Ecto neural progenitor cell (in vitro differentiated cells): ENCODE results near the gene OR1J4.
"Not testable (repeated sequence)": the region's sequence is repeated elsewhere in the genome, so short reads cannot be mapped to it uniquely, and the experiment has no call there.

Experiments
- DNase-seq: peaks from one replicate; pipeline ENCODE4 v3.0.0-alpha.2; 2018; ENCODE audit warnings: low spot score

The OR1J4 gene, protein sequence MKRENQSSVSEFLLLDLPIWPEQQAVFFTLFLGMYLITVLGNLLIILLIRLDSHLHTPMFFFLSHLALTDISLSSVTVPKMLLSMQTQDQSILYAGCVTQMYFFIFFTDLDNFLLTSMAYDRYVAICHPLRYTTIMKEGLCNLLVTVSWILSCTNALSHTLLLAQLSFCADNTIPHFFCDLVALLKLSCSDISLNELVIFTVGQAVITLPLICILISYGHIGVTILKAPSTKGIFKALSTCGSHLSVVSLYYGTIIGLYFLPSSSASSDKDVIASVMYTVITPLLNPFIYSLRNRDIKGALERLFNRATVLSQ

DNA sequence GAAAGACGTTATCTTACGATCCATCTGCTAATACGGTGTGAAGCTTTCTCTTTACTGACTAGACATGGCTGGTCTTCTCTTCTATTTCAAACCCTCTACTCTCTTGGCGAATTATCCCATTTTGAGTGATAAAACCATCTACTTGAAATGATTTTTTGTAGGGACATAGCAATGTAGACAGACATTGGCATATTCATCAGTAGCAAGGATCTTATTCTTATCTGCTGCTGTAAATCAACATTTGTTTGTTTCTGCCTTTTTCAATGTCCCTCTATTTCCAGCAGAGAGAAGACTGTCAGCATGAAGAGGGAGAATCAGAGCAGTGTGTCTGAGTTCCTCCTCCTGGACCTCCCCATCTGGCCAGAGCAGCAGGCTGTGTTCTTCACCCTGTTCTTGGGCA lies at the start of gene OR1J4:
Gene OR1J4 (plus strand): TSS at position 301 of the 400 bp plus-strand sequence. CDS start 0 bp downstream, at position 301.
- no peak for DNase-seq

DNA sequence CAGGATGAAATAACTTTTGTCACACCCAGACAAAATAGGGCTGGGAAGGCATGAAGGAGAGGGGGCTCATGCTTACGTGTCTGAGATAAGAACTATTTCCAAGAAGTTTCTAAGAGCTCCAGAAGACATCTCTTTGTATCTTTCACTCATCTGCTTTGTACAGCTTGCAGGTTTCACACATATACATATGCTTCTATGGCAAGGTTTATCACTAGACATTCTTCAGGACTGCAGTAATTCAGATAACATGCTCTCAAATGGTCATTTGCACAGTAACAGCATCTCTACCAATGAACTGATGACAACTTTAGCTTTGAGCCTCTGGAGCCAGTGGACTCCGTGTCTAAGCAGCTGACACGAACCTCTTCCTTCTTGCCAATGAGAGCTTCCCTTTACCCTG lies 44.4 kb upstream of the OR1J4 start:
- no peak for DNase-seq

GRCh38 chr9:122475717-122476116 lies 43.2 kb upstream of the OR1J4 start:
- no peak for DNase-seq

GRCh38 chr9:122477346-122477745 lies 41.6 kb upstream of the OR1J4 start:
- DNase-seq = no peak

- DNase-seq = no peak
Measured at GRCh38 chr9:122477826-122478225, 41.1 kb upstream of the OR1J4 start, which contains the start of gene OR1J1. OR1J1 (minus strand) TSS chr9:122477926; CDS start chr9:122477926, 0 bp downstream.

GRCh38 chr9:122479062-122479461 lies 39.9 kb upstream of the OR1J4 start:
- no peak for DNase-seq

DNA sequence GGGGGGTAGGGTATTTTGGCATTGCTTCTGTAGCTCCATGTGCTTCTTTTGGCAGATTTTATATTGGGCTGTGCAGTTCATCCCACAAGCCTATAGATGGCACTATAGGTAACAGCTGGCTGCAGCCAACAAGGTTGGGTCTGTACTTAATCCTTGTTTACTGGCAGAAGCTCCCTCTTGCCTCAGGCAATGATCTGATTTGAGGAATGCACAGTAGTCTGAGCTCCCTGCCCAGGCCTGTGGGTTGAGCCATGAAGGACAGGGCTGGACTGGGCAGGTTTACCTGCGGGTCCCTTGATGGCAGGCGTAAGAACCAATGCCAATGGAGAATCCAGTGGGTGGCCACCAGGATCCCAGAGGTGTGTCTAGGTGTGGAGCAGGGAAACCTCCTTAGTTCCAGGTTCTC lies 20.1 kb upstream of the OR1J4 start:
- peak; percentile 57 for DNase-seq

GRCh38 chr9:122506964-122507363 lies 12.0 kb upstream of the OR1J4 start:
- no peak for DNase-seq

DNA sequence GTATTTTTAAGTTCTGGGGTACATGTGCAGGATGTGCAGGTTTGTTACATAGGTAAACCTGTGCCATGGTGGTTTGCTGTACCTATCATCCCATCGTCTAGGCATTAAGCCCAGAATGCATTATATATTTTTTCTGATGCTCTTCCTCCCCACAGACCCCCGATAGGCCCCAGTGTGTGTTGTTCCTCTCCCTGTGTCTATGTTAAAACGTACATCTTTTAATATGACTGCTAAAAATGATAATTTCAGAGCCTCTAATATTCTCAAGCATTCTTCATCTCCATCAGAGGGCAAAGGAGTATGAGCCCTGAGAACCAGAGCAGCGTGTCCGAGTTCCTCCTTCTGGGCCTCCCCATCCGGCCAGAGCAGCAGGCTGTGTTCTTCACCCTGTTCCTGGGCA lies 8.4 kb upstream of the OR1J4 start, which contains the start of gene OR1J2:
Gene OR1J2 (plus strand): TSS at position 301 of the 400 bp plus-strand sequence. CDS start 0 bp downstream, at position 301.
- no peak for DNase-seq

- DNase-seq = no peak
Measured at GRCh38 chr9:122518226-122518625, 715 bp upstream of the OR1J4 start.

GRCh38 chr9:122519376-122519775 lies 435 bp downstream of the OR1J4 start:
- no peak for DNase-seq

DNA sequence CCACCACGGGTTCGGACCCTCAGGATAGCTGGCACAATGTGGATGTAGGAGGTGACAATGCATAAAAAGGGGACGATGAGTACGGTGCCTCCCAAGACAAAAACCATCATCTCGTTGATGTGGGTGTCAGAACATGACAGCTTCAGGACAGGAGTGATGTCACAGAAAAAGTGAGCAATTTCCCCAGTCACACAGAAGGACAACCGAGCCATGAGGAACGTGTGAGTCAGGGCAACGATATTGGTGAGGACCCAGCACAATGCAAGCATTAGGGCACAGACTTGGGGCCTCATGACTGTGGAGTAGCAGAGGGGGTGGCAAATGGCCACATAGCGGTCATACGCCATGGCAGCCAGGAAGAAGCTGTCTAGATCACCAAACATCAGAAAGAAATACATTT lies 7.7 kb downstream of the OR1J4 start:
- DNase-seq = no peak

DNA sequence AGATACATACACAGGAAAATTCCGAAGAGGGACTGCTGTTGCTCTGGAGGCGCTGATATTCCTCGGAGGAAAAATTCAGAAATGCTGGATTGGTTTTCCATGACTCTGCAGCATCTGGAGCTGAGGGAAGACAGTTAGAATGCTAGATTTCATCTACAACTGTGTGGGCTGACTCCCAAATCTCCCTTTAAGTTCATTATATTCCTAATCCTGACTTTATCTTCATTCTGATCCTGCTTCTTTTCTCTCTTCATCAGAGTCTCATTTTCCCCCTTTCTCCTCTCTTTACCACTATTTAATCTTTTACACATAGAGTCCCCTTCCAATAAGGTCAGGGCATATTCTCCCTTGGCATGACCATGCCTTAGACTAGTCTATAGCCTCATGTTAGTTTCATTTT lies 8.3 kb downstream of the OR1J4 start, which contains the start of gene OR1N1:
Gene OR1N1 (minus strand): TSS at position 101 of the 400 bp plus-strand sequence. CDS start 0 bp downstream, at position 101.
- DNase-seq = no peak

DNA sequence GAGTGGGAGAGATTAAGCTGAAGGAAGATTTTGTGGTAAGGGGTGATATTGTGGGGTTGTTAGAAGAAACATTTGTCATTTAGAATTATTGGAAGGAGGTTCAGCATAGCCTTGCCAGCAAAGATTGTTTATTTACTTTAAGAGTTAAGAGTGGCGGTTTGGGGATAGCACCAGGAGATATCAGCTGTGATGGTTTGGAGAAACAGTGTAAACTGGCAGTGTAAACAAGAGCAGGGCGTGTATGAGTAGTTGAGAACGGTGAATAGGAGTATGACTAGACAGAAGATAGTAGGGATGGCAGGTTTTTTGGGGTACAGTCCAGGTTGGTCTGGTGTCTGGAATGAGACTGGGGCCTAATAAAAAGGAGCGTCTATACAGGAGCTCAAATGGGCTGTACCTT lies 12.2 kb downstream of the OR1J4 start:
- not testable (repeated sequence) for DNase-seq

DNA sequence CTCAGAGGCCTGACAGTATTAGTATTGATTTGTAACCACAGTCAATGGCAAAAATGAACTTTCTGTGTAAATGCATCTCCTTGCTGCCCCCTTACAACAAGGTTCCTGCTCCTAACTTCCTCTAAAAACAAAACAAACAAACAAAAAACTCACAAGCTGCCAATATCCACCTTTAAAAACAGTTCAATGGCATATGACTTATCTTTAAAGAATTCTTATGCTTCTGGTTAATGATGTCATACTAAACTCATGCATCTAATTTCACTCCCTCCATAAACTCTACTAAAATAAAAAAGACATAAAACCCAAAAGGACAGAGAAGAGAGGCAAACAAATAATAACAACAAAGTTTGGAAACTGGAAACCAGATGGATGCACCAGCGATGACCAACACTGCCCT lies 17.2 kb downstream of the OR1J4 start:
- DNase-seq = no peak

- not testable (repeated sequence) for DNase-seq
Measured at GRCh38 chr9:122537066-122537465, 18.1 kb downstream of the OR1J4 start.

- no peak for DNase-seq
Measured at GRCh38 chr9:122538757-122539156, 19.8 kb downstream of the OR1J4 start.

GRCh38 chr9:122546196-122546595 lies 27.3 kb downstream of the OR1J4 start:
- DNase-seq = no peak

DNA sequence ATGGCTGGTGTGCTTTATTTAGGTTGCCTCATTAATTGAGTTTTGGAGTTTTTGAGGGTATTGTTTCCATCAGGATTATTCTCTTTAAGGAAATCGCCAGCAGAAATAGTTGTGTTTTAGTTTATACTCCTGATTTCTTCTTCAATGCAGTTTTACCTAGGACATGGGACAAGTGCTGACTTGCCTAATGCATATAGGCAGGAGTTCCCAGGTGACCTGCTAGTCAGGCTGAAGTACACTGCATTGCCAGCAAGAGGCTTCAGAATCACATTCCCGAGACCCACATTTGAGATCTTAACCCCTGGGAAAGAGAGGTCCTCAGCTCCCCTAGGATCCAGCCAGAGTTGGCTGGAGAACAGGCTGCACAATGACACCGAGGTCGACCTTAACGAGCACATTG lies 32.4 kb downstream of the OR1J4 start:
- no peak for DNase-seq

GRCh38 chr9:122552812-122553211 lies 33.9 kb downstream of the OR1J4 start, which contains the start of gene OR1N2:
OR1N2 (plus strand) TSS chr9:122553112; CDS start chr9:122553212, 100 bp downstream.
- DNase-seq = no peak

GRCh38 chr9:122561446-122561845 lies 42.5 kb downstream of the OR1J4 start:
- no peak for DNase-seq

- DNase-seq = peak; percentile 74
Measured at GRCh38 chr9:122562134-122562760, 43.3 kb downstream of the OR1J4 start.

GRCh38 chr9:122567901-122568300 lies 49.0 kb downstream of the OR1J4 start:
- DNase-seq = no peak
